ENCODE measurements around the gene MRPL16. TPM values are rescaled to one million over a fixed set of nuclear protein-coding genes. Genes with fewer than 3 reads are reported as not detected.
"Not testable (repeated sequence)": the region's sequence is repeated elsewhere in the genome, so short reads cannot be mapped to it uniquely, and the experiment has no call there.

MRPL16 gene
- total and polyA plus RNA-seq, 2 experiments from 2014 or later, result 43.6 to 67.4 TPM

- no peaks in the 10 kb centered on the region for H3K36me3 ChIP-seq (ENCODE audit: low read depth)
- in situ Hi-C loops (cut with MboI), result no loop called here
- DNase-seq, result no peak
- no peak overlapping the region for H2AFZ ChIP-seq
- no peak overlapping the region for H3K4me3 ChIP-seq
- H4K20me1 ChIP-seq (ENCODE audit: insufficient read depth), result no peaks in the 10 kb centered on the region
- no peaks in the 10 kb centered on the region for H3K4me1 ChIP-seq (ENCODE audit: insufficient read depth)
- H3K9me3 ChIP-seq (ENCODE audit: low read depth), result no peaks in the 10 kb centered on the region
- 0 to 2% methylated on average over 2 of the region's 2 CpGs for WGBS, 2 experiments (ENCODE audit: low coverage in 1 of 2, low lambda C conversion rate in 2 of 2, missing lambda C conversion rate in 2 of 2)
- no peak overlapping the region for H3K27ac ChIP-seq
- no peaks in the 10 kb centered on the region for H3K9me2 ChIP-seq (ENCODE audit: insufficient read depth)
- H3K4me2 ChIP-seq (ENCODE audit: unreplicated experiment), result no peak overlapping the region
- H3K9ac ChIP-seq, result no peak overlapping the region
- no peaks in the 10 kb centered on the region for H3K27me3 ChIP-seq (replicated peaks; ENCODE audit: insufficient read depth)
- H3F3A ChIP-seq (ENCODE audit: insufficient read depth), result no peaks in the 10 kb centered on the region
- TF ChIP-seq EZH2 (IDR thresholded peaks at IDR 0.05; ENCODE audit: insufficient read depth, poor library complexity, severe bottlenecking), result no peak
- no peak for TF ChIP-seq EZH2phosphoT487 (IDR thresholded peaks at IDR 0.05; ENCODE audit: insufficient read depth, low read depth)
- H3K79me2 ChIP-seq (ENCODE audit: insufficient read depth), result no peaks in the 10 kb centered on the region
These were observed 38.6 kb upstream of the MRPL16 start for GRCh38 chr11:59849129-59849528.

GRCh38 chr11:59848439-59848838 is 37.9 kb upstream of the MRPL16 start:
- H3K4me1 ChIP-seq (ENCODE audit: insufficient read depth); H3K9ac ChIP-seq; H4K20me1 ChIP-seq (ENCODE audit: insufficient read depth); H3K27me3 ChIP-seq (replicated peaks; ENCODE audit: insufficient read depth); H3K36me3 ChIP-seq (ENCODE audit: low read depth); DNase-seq; H3K79me2 ChIP-seq (ENCODE audit: insufficient read depth); H3K4me3 ChIP-seq; H3K9me2 ChIP-seq (ENCODE audit: insufficient read depth); H3K9me3 ChIP-seq (ENCODE audit: low read depth); H2AFZ ChIP-seq; in situ Hi-C loops (cut with MboI); H3F3A ChIP-seq (ENCODE audit: insufficient read depth); H3K4me2 ChIP-seq (ENCODE audit: unreplicated experiment); H3K27ac ChIP-seq: not testable (repeated sequence)
- WGBS, 2 experiments (ENCODE audit: low coverage in 1 of 2, low lambda C conversion rate in 2 of 2, missing lambda C conversion rate in 2 of 2), result 64 to 70% methylated on average over 6 of the region's 6 CpGs

GRCh38 chr11:59847626-59848025 is 37.0 kb upstream of the MRPL16 start:
- no peak overlapping the region for H2AFZ ChIP-seq
- WGBS, 2 experiments (ENCODE audit: low coverage in 1 of 2, low lambda C conversion rate in 2 of 2, missing lambda C conversion rate in 2 of 2), result 16 to 17% methylated on average over 3 of the region's 3 CpGs
- H3K27me3 ChIP-seq (replicated peaks; ENCODE audit: insufficient read depth), result no peaks in the 10 kb centered on the region
- H3K79me2 ChIP-seq (ENCODE audit: insufficient read depth), result no peaks in the 10 kb centered on the region
- H3K9me2 ChIP-seq (ENCODE audit: insufficient read depth), result no peaks in the 10 kb centered on the region
- H3K9me3 ChIP-seq (ENCODE audit: low read depth), result no peaks in the 10 kb centered on the region
- no peak overlapping the region for H3K9ac ChIP-seq
- H3K36me3 ChIP-seq (ENCODE audit: low read depth), result no peaks in the 10 kb centered on the region
- no peak for TF ChIP-seq EZH2phosphoT487 (IDR thresholded peaks at IDR 0.05; ENCODE audit: insufficient read depth, low read depth)
- no peak overlapping the region for H3K4me3 ChIP-seq
- H3K27ac ChIP-seq, result no peak overlapping the region
- no peaks in the 10 kb centered on the region for H3F3A ChIP-seq (ENCODE audit: insufficient read depth)
- H4K20me1 ChIP-seq (ENCODE audit: insufficient read depth), result no peaks in the 10 kb centered on the region
- H3K4me1 ChIP-seq (ENCODE audit: insufficient read depth), result no peaks in the 10 kb centered on the region
- DNase-seq, result no peak
- H3K4me2 ChIP-seq (ENCODE audit: unreplicated experiment), result no peak overlapping the region
- in situ Hi-C loops (cut with MboI), result no loop called here

GRCh38 chr11:59846556-59846955 is 36.0 kb upstream of the MRPL16 start:
- in situ Hi-C loops (cut with MboI), result no loop called here
- no peak overlapping the region for H3K27ac ChIP-seq
- no peaks in the 10 kb centered on the region for H3K27me3 ChIP-seq (replicated peaks; ENCODE audit: insufficient read depth)
- H3K4me2 ChIP-seq (ENCODE audit: unreplicated experiment), result no peak overlapping the region
- no peaks in the 10 kb centered on the region for H3K79me2 ChIP-seq (ENCODE audit: insufficient read depth)
- TF ChIP-seq EZH2phosphoT487 (IDR thresholded peaks at IDR 0.05; ENCODE audit: insufficient read depth, low read depth) (no peak), EZH2 (IDR thresholded peaks at IDR 0.05; ENCODE audit: insufficient read depth, poor library complexity, severe bottlenecking) (no peak)
- DNase-seq, result no peak
- H3K9me3 ChIP-seq (ENCODE audit: low read depth), result no peaks in the 10 kb centered on the region
- H3K9me2 ChIP-seq (ENCODE audit: insufficient read depth), result no peaks in the 10 kb centered on the region
- no peak overlapping the region for H2AFZ ChIP-seq
- no peaks in the 10 kb centered on the region for H3F3A ChIP-seq (ENCODE audit: insufficient read depth)
- no peak overlapping the region for H3K4me3 ChIP-seq
- no peaks in the 10 kb centered on the region for H3K36me3 ChIP-seq (ENCODE audit: low read depth)
- no peaks in the 10 kb centered on the region for H4K20me1 ChIP-seq (ENCODE audit: insufficient read depth)
- no peak overlapping the region for H3K9ac ChIP-seq
- no peaks in the 10 kb centered on the region for H3K4me1 ChIP-seq (ENCODE audit: insufficient read depth)
- WGBS, 2 experiments (ENCODE audit: low coverage in 1 of 2, low lambda C conversion rate in 2 of 2, missing lambda C conversion rate in 2 of 2), result 17 to 23% methylated on average over 5 of the region's 5 CpGs

- Histone ChIP-seq H3K27me3 (replicated peaks; ENCODE audit: insufficient read depth) (no peaks in the 10 kb centered on the region), H3K9ac (no peak within 1 kb of the TSS), H3K4me2 (ENCODE audit: unreplicated experiment) (no peak within 1 kb of the TSS), H3K4me1 (ENCODE audit: insufficient read depth) (no peaks in the 10 kb centered on the region), H3K9me3 (ENCODE audit: low read depth) (no peaks in the 10 kb centered on the region), H3K9me2 (ENCODE audit: insufficient read depth) (no peaks in the 10 kb centered on the region), H2AFZ (no peak within 1 kb of the TSS), H3K4me3 (no peak within 1 kb of the TSS), H3F3A (ENCODE audit: insufficient read depth) (no peaks in the 10 kb centered on the region), H3K79me2 (ENCODE audit: insufficient read depth) (no peaks in the 10 kb centered on the region), H4K20me1 (ENCODE audit: insufficient read depth) (no peaks in the 10 kb centered on the region), H3K36me3 (ENCODE audit: low read depth) (no peaks in the 10 kb centered on the region), H3K27ac (no peak within 1 kb of the TSS)
- TF ChIP-seq EZH2 (IDR thresholded peaks at IDR 0.05; ENCODE audit: insufficient read depth, poor library complexity, severe bottlenecking), result no peak
- TF ChIP-seq EZH2phosphoT487 (IDR thresholded peaks at IDR 0.05; ENCODE audit: insufficient read depth, low read depth), result no peak
- DNase-seq, result no peak
- 51 to 53% methylated on average over 4 of the region's 4 CpGs for WGBS, 2 experiments (ENCODE audit: low coverage in 1 of 2, low lambda C conversion rate in 2 of 2, missing lambda C conversion rate in 2 of 2)
- in situ Hi-C loops (cut with MboI), result no loop called here
These were observed 34.8 kb upstream of the MRPL16 start, which contains the start of gene CBLIF for GRCh38 chr11:59845399-59845798. Gene CBLIF (minus strand): TSS chr11:59845499. CDS start chr11:59845453, 46 bp downstream.
